Neural cell (in vitro differentiated cells): ENCODE results near the gene AFF2. TPM values are rescaled to one million over a fixed set of nuclear protein-coding genes. Genes with fewer than 3 reads are reported as not detected.

ENCODE experiments used
- H2AFZ ChIP-seq: fragments of 200-600, 300-800 bp; sonication (generic), shearing (Covaris generic); 2 replicates; pipeline ENCODE4 v1.6.0; 2014; ENCODE audit warnings: low read depth, mild to moderate bottlenecking, antibody characterized with exemption, low read length, moderate library complexity
- H3F3A ChIP-seq: fragments of 200-600 bp; shearing (Covaris generic); 2 replicates; pipeline ENCODE4 v1.6.1; 2016; ENCODE audit warnings: mild to moderate bottlenecking, moderate library complexity, mixed read lengths, antibody characterized with exemption, low read length; ENCODE audit not compliant: insufficient read depth, poor library complexity, severe bottlenecking
- H3K27ac ChIP-seq: fragments of 200-600, 300-800 bp; sonication (generic), shearing (Covaris generic); 2 replicates; pipeline ENCODE4 v1.5.1; 2014; ENCODE audit warnings: mild to moderate bottlenecking, low read length, moderate library complexity
- H3K27me3 ChIP-seq: fragments of 300-800, 200-600 bp; sonication (generic), shearing (Covaris generic); 2 replicates; pipeline ENCODE4 v1.6.0; 2014; ENCODE audit warnings: mild to moderate bottlenecking, low read depth, low read length, moderate library complexity; ENCODE audit not compliant: insufficient read depth
- H3K36me3 ChIP-seq: fragments of 300-800, 200-600 bp; sonication (generic), shearing (Covaris generic); 2 replicates; pipeline ENCODE4 v1.5.1; 2014; ENCODE audit warnings: mild to moderate bottlenecking, antibody characterized with exemption, low read length, moderate library complexity; ENCODE audit not compliant: insufficient read depth
- H3K4me2 ChIP-seq: fragments of 300-800, 200-600 bp; sonication (generic), shearing (Covaris generic); 2 replicates; pipeline ENCODE4 v1.6.0; 2014; ENCODE audit warnings: mild to moderate bottlenecking, low read length
- H3K4me3 ChIP-seq: fragments of 300-800, 200-600 bp; sonication (generic), shearing (Covaris generic); 2 replicates; pipeline ENCODE4 v1.5.1; 2014; ENCODE audit warnings: mild to moderate bottlenecking, low read length, moderate library complexity
- H3K79me2 ChIP-seq: fragments of 200-600 bp; shearing (Covaris generic); replicated peaks from 2 replicates; pipeline ENCODE4 v1.6.0; 2014; ENCODE audit warnings: mild to moderate bottlenecking, low read length, moderate library complexity; ENCODE audit not compliant: insufficient read depth
- H3K9ac ChIP-seq: fragments of 300-800, 200-600 bp; sonication (generic), shearing (Covaris generic); 2 replicates; pipeline ENCODE4 v1.6.1; 2016; ENCODE audit warnings: mild to moderate bottlenecking, low read length, mixed read lengths
- H3K9me2 ChIP-seq: fragments of 200-600 bp; shearing (Covaris generic); 2 replicates; pipeline ENCODE4 v1.6.1; 2016; ENCODE audit warnings: mild to moderate bottlenecking, low read length, mixed read lengths; ENCODE audit not compliant: insufficient read depth
- H3K9me3 ChIP-seq: fragments of 200-600, 300-800 bp; sonication (generic), shearing (Covaris generic); 2 replicates; pipeline ENCODE4 v1.6.1; 2016; ENCODE audit warnings: mild to moderate bottlenecking, mixed run types, low read length, moderate library complexity, mixed read lengths
- H4K20me1 ChIP-seq: fragments of 200-600 bp; shearing (Covaris generic); 2 replicates; pipeline ENCODE4 v1.6.1; 2016; ENCODE audit warnings: mild to moderate bottlenecking, mixed run types; ENCODE audit not compliant: insufficient read depth
- EP300 ChIP-seq: fragments of 450-650 bp; conservative IDR thresholded peaks from 2 replicates; pipeline ENCODE4 v1.6.1; 2014; ENCODE audit warnings: antibody characterized with exemption, mild to moderate bottlenecking, moderate library complexity; ENCODE audit not compliant: poor library complexity, severe bottlenecking
- MXI1 ChIP-seq: fragments of 450-650 bp; conservative IDR thresholded peaks from 2 replicates; pipeline ENCODE4 v1.6.1; 2014; ENCODE audit warnings: antibody characterized with exemption, mild to moderate bottlenecking; ENCODE audit not compliant: poor library complexity, severe bottlenecking
- POLR2AphosphoS5 ChIP-seq: IDR thresholded peaks from 2 replicates; pipeline ENCODE4 v1.6.1; 2012
- RAD21 ChIP-seq: fragments of 450-650 bp; conservative IDR thresholded peaks from 2 replicates; pipeline ENCODE4 v1.6.1; 2014; ENCODE audit warnings: antibody characterized with exemption, mild to moderate bottlenecking, moderate library complexity
- SMC3 ChIP-seq: fragments of 450-650 bp; conservative IDR thresholded peaks from 2 replicates; pipeline ENCODE4 v1.6.1; 2014; ENCODE audit warnings: antibody characterized with exemption, mild to moderate bottlenecking, moderate library complexity; ENCODE audit not compliant: poor library complexity
- TAF1 ChIP-seq: IDR thresholded peaks from 2 replicates; pipeline ENCODE4 v1.6.1; 2012; ENCODE audit warnings: low read depth
- polyA plus RNA-seq: library from polyadenylated mRNA; depleted of rRNA; stranded (reverse); fragments of >200 nt; gene quantifications from 2 replicates; pipeline ENCODE4 v1.2.3, GENCODE V29; 2014
- TF ChIP-seq, protein P1 (sequence below): fragments of 450-650 bp; IDR thresholded peaks from 2 replicates; pipeline ENCODE4 v1.5.1; 2014; ENCODE audit warnings: antibody characterized with exemption, mild to moderate bottlenecking, moderate library complexity; ENCODE audit not compliant: poor library complexity, severe bottlenecking
- TF ChIP-seq, protein P2 (sequence below): IDR thresholded peaks from 2 replicates; pipeline ENCODE4 v1.6.1; 2012; ENCODE audit warnings: borderline replicate concordance

AFF2 gene
- polyA plus RNA-seq, 1 donor from 2014 or later = 10.5 TPM

GRCh38 chrX:149013081-149013480 is 512.7 kb downstream of the AFF2 start:
- Histone ChIP-seq H3K9me2 (no peaks in the 10 kb centered on the region), H3K9me3 (no peaks in the 10 kb centered on the region), H3K27me3 (no peaks in the 10 kb centered on the region), H3F3A (no peaks in the 10 kb centered on the region), H3K9ac (no peak overlapping the region), H3K4me3 (no peak overlapping the region), H3K4me2 (no peak overlapping the region), H3K27ac (no peak overlapping the region), H2AFZ (no peak overlapping the region), H3K79me2 (no peaks in the 10 kb centered on the region), H4K20me1 (no peaks in the 10 kb centered on the region), H3K36me3 (no peaks in the 10 kb centered on the region)
- TF ChIP-seq TAF1 (no peak), POLR2AphosphoS5 (no peak), SMC3 (no peak), RAD21 (no peak), EP300 (no peak)
- TF ChIP-seq, protein P1, sequence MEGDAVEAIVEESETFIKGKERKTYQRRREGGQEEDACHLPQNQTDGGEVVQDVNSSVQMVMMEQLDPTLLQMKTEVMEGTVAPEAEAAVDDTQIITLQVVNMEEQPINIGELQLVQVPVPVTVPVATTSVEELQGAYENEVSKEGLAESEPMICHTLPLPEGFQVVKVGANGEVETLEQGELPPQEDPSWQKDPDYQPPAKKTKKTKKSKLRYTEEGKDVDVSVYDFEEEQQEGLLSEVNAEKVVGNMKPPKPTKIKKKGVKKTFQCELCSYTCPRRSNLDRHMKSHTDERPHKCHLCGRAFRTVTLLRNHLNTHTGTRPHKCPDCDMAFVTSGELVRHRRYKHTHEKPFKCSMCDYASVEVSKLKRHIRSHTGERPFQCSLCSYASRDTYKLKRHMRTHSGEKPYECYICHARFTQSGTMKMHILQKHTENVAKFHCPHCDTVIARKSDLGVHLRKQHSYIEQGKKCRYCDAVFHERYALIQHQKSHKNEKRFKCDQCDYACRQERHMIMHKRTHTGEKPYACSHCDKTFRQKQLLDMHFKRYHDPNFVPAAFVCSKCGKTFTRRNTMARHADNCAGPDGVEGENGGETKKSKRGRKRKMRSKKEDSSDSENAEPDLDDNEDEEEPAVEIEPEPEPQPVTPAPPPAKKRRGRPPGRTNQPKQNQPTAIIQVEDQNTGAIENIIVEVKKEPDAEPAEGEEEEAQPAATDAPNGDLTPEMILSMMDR = no peak
- TF ChIP-seq, protein P2, sequence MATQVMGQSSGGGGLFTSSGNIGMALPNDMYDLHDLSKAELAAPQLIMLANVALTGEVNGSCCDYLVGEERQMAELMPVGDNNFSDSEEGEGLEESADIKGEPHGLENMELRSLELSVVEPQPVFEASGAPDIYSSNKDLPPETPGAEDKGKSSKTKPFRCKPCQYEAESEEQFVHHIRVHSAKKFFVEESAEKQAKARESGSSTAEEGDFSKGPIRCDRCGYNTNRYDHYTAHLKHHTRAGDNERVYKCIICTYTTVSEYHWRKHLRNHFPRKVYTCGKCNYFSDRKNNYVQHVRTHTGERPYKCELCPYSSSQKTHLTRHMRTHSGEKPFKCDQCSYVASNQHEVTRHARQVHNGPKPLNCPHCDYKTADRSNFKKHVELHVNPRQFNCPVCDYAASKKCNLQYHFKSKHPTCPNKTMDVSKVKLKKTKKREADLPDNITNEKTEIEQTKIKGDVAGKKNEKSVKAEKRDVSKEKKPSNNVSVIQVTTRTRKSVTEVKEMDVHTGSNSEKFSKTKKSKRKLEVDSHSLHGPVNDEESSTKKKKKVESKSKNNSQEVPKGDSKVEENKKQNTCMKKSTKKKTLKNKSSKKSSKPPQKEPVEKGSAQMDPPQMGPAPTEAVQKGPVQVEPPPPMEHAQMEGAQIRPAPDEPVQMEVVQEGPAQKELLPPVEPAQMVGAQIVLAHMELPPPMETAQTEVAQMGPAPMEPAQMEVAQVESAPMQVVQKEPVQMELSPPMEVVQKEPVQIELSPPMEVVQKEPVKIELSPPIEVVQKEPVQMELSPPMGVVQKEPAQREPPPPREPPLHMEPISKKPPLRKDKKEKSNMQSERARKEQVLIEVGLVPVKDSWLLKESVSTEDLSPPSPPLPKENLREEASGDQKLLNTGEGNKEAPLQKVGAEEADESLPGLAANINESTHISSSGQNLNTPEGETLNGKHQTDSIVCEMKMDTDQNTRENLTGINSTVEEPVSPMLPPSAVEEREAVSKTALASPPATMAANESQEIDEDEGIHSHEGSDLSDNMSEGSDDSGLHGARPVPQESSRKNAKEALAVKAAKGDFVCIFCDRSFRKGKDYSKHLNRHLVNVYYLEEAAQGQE = no peak

DNA sequence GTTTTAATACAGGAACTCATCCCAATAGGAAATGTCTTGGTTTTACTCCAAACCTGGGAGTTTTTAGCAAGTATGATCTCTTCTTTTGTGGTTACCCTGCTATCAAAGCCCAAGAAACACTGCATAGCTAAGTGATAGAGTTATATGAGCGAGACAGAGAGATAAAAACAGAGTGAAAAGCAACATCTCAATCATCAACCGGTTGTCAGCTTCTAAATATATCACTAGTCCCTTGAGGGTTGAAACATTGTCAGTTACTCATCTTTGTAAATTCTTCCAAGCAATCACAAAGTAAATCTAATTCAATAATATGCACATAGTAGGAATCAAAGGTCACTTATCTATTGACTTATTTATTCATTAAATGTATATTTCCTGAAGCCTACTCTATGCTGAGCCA is 520.7 kb downstream of the AFF2 start:
- peak overlapping the region; percentile 68 for H3K27ac ChIP-seq
- no peak overlapping the region for H3K4me3 ChIP-seq
- no peak overlapping the region for H3K4me2 ChIP-seq
- H3K27me3 ChIP-seq = no peaks in the 10 kb centered on the region
- H2AFZ ChIP-seq = no peak overlapping the region
- TF ChIP-seq POLR2AphosphoS5 (peak; percentile 45), EP300 (peak; percentile 63), MXI1 (no peak), TAF1 (no peak)
- TF ChIP-seq, protein P2 = no peak
- no peaks in the 10 kb centered on the region for H3K36me3 ChIP-seq
- no peaks in the 10 kb centered on the region for H3K9me3 ChIP-seq
- H3K9me2 ChIP-seq = no peaks in the 10 kb centered on the region
- no peaks in the 10 kb centered on the region for H4K20me1 ChIP-seq
- H3K9ac ChIP-seq = no peak overlapping the region
- H3F3A ChIP-seq = no peaks in the 10 kb centered on the region
- H3K79me2 ChIP-seq = no peaks in the 10 kb centered on the region
